Erythroblast (primary cell): ENCODE measurements around the gene C16orf90.
A peak's percentile ranks its signal among the peaks of the same experiment; 100 is the strongest.

ENCODE experiments used
- DNase-seq, 2 experiments: peaks; one replicate each; lab custom pipeline; 2025; lab: John Stamatoyannopoulos, UW
- GATA1 ChIP-seq: IDR thresholded peaks from 2 replicates; pipeline ENCODE4 v1.6.1; 2011; ENCODE audit warnings: low read depth, mild to moderate bottlenecking, control low read depth, low read length, moderate library complexity
- POLR2A ChIP-seq: IDR thresholded peaks from 2 replicates; pipeline ENCODE4 v1.6.1; 2011; ENCODE audit warnings: mild to moderate bottlenecking, low read length

Gene C16orf90

DNA sequence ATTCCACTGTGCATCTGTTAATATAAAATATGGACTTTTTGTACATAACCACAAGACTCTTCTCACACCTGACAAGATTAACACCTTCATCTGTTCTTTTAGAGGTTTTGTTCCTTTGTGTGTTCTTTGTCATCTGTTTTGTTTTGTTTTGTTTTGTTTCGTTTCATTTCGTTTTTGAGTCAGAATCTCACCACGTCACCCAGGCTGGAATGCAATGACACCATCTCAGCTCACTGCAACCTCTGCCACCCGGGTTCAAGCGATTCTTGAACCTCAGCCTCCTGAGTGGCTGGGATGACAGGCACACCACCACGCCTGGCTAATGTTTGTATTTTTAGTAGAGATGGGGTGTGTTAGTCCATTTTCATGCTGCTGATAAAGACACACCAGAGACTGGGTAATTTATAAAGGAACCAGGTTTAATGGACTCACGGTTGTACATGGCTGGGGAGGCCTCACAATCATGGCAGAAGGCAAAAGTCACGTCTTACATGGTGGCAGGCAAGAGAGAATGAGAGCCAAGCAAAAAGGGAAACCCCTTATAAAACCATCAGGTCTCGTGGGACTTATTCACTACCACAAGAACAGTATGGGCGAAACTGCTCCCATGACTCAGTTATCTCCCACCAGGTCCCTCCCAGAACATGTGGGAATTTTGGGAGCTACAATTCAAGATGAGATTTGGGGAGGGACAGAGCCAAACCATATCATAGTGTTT, 22.3 kb downstream of the C16orf90 start:
- TF ChIP-seq POLR2A (no peak), GATA1 (no peak)
- no peak for DNase-seq

GRCh38 chr16:3471518-3472176, 23.6 kb downstream of the C16orf90 start:
- TF ChIP-seq POLR2A (no peak), GATA1 (no peak)
- DNase-seq, result no peak

DNA sequence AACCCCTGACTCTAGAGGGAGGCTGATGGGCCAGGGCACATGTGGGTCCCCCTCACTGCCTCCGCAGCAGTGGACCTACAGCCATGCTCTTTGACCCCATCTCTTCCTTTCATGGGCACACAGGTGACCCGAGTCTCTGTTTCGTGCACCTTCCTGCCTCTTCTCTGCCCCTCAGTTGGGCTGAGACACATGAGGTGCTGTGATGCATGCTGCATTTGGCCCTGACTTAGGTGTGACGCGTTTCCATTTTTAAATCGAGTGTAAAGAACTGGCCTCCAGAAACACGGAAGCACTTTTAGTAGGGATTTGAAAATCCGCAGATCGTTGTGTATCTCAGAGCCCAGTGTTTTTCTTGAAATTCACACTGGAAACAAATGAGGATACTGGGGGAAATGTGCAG, 24.6 kb downstream of the C16orf90 start:
- no peak for DNase-seq
- no peak for TF ChIP-seq POLR2A
- no peak for TF ChIP-seq GATA1

DNA sequence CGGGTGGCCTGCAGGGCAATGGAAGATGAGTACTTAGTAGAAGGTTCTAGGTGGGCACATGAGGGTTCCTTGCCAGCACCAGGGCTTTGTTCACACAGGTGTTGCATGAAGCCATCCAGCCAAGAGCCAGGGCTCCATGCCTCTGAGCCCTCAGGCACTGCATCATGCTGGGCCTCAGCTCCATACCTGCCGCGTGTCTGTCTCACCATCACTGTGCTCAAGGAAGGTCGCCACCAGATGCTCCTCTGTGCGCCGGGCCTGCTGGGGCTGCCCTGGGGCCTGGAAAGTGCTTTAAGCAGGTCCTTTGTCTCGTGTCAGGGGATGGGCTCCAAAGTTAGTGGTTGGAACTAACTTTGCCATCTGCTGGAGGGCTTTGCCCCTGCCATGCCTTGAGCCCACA, 25.6 kb downstream of the C16orf90 start:
- no peak for TF ChIP-seq GATA1
- TF ChIP-seq POLR2A, result no peak
- DNase-seq, result no peak

- DNase-seq, result no peak
- TF ChIP-seq POLR2A (no peak), GATA1 (no peak)
Observed at GRCh38 chr16:3468501-3468900, 26.8 kb downstream of the C16orf90 start.

GRCh38 chr16:3467921-3468320, 27.4 kb downstream of the C16orf90 start:
- DNase-seq, result peak in 1 of 2 experiments; percentile 24

GRCh38 chr16:3467182-3467581, 28.1 kb downstream of the C16orf90 start:
- no peak for TF ChIP-seq GATA1
- TF ChIP-seq POLR2A, result no peak
- DNase-seq, result no peak

More at GRCh38 chr16:3467921-3468320, 27.4 kb downstream of the C16orf90 start:
- no peak for TF ChIP-seq POLR2A
- no peak for TF ChIP-seq GATA1

- DNase-seq, result no peak
- TF ChIP-seq GATA1, result no peak
- TF ChIP-seq POLR2A, result no peak
Observed at GRCh38 chr16:3465911-3466584, 29.2 kb downstream of the C16orf90 start.

- no peak for DNase-seq
- TF ChIP-seq GATA1 (no peak), POLR2A (no peak)
Observed at GRCh38 chr16:3465301-3465700, 30.0 kb downstream of the C16orf90 start.

DNA sequence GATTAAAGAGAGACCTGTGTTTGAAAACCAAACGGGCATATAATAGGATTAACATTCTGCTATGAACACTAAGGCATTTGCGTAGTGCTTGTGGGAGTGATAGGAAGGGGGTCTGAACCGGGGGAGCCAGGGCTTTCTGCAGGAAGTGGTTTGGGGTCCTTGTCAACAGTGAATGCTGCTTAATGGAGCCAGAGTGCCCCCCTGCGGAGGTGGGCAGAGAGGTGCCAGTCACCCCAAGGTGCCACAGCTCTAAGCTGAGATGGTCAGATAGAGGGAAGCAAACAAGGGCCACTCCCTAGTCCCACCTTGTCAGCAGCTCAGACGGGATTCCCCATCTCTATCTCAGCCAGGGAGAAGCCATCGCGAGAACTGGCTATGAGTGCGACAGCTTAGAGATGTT, 34.1 kb downstream of the C16orf90 start:
- no peak for TF ChIP-seq GATA1
- TF ChIP-seq POLR2A, result no peak
- peak; percentile 27 to 31 for DNase-seq

GRCh38 chr16:3460585-3460984, 34.7 kb downstream of the C16orf90 start:
- DNase-seq, result no peak
- TF ChIP-seq GATA1, result no peak
- no peak for TF ChIP-seq POLR2A

- peak; percentile 24 to 27 for DNase-seq
- TF ChIP-seq POLR2A, result no peak
- no peak for TF ChIP-seq GATA1
Observed at GRCh38 chr16:3460121-3460520, 35.2 kb downstream of the C16orf90 start.

DNA sequence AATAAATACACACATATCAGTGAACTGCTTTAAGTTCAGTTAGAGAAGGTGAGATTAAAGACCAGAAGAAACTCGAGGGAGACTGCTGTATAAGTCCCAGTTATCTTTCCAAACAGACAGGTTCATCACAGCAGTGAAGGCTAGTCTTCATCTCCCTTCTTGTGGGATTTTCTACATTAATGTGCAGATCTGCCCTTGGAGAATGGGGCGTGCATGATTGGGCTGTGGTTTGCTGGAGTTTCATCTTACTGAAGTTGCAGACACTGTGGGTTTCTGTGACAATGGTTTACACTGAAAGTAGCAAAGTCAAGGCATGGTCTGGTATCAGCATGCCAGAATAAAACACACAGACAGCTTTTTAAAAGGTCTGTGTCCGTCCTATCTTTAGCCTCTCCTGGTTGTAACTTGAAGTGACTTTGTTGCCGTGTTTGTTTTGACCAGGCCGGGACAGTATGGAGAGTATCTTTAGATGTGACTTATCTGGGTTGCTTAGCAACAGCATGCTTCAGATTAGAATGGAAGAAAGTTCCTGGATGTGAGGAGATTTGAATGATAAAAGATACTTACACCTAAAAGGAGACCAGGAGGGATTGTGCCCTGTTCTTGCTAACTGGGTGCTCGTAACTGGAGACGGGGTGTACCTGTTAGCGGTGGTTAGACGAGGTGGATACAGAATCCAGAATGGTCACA, 35.7 kb downstream of the C16orf90 start:
- peak; percentile 59 to 74 for DNase-seq
- TF ChIP-seq POLR2A, result no peak
- TF ChIP-seq GATA1, result no peak

DNA sequence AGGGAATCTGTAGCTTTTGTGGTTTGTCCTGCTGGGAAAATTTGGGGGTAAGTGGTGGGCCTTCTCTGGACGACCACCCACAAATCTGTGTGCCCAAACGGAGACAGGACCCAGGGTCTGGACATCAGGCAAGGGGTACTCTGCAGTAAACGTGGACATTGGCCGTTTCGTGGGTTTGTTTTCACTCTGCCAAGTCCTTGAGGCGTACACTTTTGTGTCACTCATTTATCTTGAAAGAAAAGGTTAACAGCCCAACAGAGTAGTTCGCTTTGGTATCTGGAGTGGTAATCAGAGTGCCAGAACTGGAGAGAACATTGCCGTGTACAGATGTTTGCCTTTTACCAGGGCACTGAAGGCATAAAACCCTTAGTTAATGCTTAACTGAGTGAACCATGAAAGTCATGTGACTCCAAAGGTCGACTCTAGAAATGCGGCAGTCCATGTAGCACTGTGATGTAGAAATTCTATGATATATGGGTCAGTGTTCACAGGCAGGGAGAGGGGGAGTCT, 36.4 kb downstream of the C16orf90 start:
- peak; percentile 59 to 67 for DNase-seq
- no peak for TF ChIP-seq GATA1
- no peak for TF ChIP-seq POLR2A
